Stimulated activated CD4-positive, alpha-beta T cell treated with anti-CD3 and anti-CD28 coated beads, Interleukin-1b, Interleukin-23, amount 100 ng/mL, for 24 hours (primary cell): Measurements from ENCODE around the gene STAM2.
"Not testable (repeated sequence)": the region's sequence is repeated elsewhere in the genome, so short reads cannot be mapped to it uniquely, and the experiment has no call there.

ENCODE experiments used
- DNase-seq, 4 experiments: peaks; one replicate each; pipeline ENCODE4 v3.0.0-alpha.2; 2020; ENCODE audit warnings: low read depth in 4 of 4, low spot score in 1 of 4

STAM2 gene

DNA sequence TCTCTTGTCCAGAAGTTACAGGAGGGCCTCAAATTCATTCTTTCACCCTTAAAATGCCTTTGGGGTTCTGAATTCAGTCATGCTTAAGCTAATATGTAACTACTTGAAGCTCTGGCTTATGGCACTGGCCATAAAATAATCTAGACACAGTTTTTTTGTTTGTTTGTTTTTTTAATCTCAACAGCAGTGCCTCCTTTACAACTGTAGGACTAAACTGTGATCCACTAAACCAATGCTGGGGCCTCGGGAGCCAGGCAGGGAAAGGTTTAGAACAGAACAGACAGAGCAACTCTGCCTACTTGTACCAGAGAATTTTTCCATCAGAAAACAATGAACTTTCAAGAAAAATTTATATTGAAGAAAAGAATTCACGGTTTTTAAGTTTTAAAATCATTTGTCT, 1.7 kb downstream of the STAM2 start:
- no peak for DNase-seq

DNA sequence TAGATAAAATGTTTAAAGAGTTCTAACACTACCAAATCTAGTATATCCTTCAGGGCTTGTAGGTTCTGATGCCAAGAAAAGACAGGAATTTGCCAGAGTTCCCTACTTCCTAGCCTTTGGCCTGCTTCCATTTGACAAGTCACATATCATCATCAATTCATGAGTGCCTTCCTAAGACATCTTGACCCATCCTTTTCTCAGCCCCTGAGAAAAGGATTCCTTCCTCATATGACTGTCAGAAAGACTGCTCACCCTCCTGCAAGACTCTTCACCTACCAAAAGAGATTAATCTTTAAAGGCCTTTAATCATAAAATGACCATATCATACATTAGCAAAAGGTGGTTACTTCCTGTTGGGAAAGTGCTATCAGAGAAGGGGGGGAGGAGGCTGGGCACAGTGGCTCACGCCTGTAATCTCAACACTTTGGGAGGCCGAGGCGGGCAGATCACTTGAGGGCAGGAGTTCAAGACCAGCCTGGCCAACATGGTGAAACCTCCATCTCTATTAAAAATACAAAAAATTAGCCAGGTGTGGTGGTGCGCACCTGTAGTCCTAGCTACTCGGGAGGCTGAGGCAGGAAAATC, 3.3 kb downstream of the STAM2 start:
- DNase-seq, result not testable (repeated sequence)

DNA sequence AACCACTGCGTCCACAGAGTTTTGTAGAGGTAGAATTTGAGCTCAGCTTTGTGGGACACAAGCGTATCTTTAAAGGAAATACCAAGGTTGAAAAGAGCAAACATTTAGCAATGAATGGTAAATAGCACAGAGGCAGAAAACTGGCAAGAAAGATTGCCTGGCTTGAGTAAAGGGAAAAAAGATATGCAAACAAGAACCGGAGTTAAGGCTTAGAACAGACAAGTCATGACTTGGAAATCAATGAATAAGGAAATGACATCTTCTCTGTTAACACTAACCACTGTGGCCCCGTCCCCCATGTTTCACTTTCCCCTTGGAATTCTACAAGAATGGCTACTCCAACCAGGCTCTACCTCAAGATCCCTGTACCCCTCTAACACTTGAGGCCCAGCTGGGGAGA, 3.8 kb downstream of the STAM2 start:
- no peak for DNase-seq

DNA sequence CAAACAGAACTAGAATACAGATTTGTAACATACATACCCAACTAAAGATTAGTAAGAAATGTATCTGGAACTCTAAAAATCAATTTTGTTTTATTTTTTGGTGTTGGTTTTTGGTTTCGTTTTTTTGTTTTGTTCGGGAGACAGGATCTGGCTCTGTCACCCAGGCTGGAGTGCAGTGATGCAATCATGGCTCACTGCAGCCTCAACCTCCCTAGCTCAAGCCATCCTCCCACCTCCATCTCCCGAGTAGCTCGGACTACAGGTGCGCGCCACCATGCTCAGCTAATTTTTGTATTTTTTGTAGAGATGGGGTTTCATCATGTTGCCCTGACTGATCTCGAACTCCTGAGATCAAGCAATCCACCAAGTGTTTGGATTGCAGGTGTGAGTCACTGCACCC, 6.4 kb downstream of the STAM2 start:
- not testable (repeated sequence) for DNase-seq

DNA sequence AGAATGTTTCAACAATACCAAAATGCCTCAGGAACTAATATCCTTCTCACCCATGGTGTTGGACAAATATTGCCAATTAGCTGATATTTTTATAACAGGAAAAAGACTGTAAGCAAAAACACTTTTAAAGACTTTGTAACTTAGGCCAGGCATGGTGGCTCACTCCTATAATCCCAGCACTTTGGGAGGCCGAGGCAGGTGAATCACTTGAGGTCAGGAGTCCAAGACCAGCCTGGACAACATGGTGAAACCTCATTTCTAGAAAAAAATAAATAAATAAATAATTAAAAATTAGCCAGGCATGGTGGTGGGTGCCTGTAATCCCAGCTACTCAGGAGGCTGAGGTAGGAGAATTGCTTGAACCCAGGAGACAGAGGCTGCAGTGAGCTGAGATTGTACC, 8.1 kb downstream of the STAM2 start:
- DNase-seq, result not testable (repeated sequence)

DNA sequence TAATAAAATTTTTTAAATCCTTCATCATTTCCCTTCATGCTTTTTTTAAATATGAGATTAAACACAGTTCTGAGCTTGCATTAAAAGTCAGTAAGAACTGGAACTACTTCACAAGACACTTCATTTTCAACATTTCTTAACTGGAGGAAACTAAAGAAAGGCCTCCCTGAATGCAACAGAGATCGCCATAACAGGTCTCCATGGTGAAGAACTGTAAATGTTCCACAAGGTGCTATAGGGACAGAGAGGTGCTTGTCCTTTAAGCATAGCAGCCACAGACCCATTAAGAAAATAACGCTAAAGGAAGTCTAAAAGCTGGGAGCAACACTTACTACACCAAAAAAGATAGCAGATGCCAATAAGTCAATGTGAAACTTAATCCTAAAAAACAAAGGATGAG, 8.5 kb downstream of the STAM2 start:
- DNase-seq, result no peak

DNA sequence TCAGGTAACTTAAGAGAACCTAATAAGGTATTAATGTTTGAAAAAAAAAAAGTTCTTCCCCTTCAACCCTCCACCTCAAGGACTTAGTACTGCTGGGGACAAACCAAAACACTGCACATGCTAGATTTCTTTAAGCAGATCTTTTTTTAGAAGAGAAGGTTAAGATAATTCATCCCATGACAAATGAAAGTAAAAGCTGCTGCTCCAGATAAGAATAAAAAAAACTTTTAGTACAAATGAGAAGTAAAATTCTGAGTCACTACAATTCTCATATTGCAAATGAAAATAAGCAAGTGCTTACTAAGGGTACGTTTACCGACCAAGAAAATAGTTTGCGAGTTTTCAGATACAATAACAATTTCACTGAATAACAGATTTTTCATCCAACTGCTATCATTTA, 8.9 kb downstream of the STAM2 start:
- DNase-seq, result no peak

DNA sequence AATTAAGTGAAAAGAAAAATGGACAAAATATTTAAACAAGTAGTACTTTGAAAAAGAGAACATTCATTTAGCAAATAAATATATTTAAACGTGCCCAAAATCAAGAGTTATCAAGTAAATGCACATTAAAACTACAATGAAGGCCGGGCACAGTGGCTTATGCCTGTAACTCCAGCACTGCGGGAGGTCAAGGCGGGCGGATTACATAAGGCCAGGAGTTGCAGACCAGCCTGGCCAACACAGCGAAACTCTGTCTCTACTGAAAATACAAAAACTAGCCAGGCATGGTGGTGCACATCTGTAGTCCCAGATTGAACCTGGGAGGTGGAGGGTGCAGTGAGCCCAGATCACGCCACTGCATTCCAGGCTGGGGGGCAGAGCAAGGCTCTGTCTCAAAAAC, 9.8 kb downstream of the STAM2 start:
- DNase-seq, result no peak

DNA sequence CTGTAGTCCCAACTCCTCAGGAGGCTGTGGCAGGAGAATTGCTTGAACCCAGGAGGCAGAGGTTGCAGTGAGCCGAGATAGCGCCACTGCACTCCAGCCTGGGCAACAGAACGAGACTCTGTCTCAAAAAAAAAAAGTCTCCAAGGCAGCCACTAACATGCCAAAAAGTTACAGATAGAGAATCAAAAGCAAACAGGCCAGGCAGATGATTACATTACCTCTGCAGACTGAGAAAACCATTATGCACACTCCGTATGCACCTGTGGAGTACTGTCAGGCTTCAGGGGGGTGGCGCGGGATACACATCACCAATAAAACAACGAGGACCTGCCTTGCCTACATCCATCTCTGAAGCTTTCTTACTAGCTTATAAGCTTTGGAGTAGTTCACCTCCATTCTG, 10.3 kb downstream of the STAM2 start:
- DNase-seq, result no peak

DNA sequence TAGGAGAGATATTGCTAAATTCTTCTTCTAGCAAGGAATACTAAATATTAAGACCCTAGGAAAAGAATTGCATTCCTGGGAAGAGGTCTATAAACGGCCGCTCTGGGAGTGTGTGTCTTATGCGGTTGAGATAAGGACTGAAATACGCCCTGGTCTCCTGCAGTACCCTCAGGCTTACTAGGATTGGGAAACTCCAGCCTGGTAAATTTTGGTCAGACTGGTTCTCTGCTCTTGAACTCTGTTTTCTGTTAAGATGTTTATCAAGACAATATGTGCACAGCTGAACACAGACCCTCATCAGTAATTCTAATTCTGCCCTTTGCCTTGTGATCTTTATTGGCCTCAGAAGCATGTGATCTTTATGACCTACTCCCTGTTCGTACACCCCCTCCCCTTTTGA, 11.9 kb downstream of the STAM2 start:
- DNase-seq, result not testable (repeated sequence)

DNA sequence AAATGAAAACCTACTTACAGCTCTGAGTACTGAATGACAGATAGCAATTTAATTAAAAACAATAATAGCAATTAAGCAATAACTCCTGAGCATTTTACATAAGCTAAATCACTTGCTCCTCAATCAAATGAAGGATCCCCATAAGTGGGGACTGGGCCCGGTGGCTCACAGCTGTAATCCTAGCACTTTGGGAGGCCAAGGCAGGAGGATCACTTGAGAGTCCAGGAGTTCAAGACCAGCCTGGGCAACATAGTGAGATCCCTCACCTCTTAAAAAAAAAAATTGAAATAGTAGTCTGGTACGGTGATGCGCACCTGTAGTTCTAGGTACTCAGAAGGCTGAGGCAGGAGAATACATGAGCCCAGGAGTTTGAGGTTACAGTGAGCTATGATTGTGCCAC, 13.4 kb downstream of the STAM2 start:
- DNase-seq, result no peak

DNA sequence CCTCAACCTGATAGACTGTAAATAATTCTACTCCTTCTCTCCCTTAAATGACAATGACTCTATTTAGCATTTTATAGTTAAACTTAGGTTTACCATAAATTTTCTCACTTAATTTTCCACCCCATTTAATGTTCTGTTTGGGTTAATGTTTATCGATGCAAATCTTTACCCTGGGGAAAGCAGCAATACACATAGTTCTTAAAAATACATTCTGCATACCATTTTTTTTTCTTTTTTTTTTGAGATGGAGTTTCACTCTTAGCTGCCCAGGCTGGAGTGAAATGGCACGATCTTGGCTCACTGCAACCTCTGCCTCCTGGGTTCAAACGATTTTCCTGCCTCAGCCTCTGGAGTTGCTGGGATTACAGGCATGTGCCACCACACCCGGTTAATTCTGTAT, 14.0 kb downstream of the STAM2 start:
- DNase-seq, result no peak

DNA sequence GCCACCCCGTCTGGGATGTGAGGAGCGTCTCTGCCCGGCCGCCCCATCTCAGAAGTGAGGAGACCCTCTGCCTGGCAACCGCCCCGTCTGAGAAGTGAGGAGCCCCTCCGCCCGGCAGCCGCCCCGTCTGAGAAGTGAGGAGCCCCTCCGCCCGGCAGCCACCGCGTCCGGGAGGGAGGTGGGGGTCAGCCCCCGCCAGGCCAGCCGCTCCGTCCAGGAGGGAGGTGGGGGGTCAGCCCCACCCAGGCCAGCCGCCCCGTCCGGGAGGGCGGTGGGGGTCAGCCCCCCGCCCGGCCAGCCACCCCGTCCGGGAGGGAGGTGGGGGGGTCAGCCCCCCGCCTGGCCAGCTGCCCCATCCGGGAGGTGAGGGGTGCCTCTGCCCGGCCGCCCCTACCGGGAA, 15.2 kb downstream of the STAM2 start:
- not testable (repeated sequence) for DNase-seq

DNA sequence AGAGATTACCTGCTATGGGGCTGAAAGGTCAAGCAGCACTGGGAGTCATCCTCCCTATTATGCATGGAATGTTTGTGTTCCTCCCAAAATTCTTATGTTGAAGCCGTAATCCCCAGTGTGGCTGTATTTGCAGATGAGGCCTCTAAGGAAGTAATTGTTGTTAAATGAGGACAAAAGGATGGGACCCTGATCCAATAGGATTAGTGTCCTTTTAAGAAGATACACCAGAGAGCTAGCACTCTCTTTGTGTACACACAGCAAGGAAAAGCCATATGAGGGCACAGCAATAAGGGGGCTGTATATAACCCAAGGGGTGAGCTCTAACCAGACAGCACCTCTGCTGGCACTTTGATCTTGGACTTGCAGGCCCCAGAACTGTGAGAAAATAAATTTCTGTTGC, 18.3 kb downstream of the STAM2 start:
- DNase-seq, result no peak

DNA sequence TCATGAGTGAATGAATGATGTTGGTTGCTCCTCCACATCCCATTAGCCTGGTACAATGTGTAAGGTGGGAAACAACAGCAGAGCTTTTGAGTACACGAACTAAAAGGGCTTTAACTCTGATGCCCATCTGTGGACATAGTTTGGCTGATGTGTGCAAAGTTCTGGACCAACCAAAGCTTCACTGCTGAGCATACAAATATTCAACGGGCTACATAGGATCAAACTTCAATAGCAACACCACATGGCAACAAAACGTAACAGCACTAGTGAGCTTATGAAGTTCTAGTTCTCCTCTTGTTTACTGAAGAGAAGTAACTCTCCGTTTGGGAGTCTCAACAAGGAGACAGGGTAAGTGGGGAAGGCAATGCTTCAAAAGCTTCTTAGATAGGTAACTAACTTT, 20.4 kb downstream of the STAM2 start:
- no peak for DNase-seq

DNA sequence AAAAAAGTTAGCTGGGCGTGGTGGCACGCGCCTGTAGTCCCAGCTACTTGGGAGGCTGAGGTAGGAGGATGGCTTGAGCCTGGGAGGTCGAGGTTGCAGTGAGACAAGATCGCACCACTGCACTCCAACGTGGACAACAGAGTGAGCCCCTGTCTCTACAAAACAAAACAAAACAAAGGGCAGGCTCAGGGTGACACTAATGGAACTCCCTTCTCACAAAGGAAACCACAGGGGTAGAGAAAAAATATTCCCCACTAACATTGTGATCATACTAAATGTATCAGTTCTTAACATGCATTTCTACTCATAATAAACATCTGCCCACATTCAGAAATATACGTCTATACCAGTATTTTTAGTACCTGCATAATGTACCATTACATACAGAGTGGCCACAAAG, 21.1 kb downstream of the STAM2 start:
- no peak for DNase-seq

DNA sequence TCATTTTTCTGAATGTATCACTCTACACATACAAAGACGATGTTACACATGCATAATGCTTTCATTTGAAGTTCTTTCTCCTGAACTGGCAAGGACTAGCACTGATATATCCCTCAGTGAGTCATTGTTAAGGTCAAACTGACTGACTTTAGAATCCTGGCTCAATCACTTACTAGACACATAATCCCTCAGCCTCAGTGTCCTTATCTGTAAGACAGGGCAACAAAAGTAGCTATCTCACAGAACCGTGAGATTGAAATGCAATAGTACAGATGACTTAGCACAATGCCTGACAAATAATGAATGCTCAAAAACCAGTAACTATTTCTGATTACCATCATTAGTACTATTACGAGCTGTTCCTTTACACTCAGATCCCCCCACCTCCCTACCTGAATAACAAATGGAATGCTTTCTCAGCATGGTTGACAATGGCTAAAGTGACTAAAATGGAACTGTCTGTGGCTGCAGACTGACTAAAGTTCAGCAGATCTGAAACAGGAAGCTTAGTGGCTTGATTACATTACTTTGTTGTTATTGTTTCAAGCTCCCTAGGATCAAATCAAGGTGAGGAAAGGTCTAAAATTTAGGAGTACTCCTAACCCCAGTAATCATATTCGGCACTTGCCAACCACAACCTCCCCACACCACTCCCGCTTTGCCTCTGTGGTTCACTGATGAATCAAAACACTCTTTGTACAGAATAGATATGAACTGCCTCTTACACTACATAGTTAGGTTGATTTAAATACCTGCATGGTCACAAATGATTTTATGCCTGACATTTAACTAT, 40.9 kb downstream of the STAM2 start:
- peak in 1 of 4 experiments; percentile 7 for DNase-seq

DNA sequence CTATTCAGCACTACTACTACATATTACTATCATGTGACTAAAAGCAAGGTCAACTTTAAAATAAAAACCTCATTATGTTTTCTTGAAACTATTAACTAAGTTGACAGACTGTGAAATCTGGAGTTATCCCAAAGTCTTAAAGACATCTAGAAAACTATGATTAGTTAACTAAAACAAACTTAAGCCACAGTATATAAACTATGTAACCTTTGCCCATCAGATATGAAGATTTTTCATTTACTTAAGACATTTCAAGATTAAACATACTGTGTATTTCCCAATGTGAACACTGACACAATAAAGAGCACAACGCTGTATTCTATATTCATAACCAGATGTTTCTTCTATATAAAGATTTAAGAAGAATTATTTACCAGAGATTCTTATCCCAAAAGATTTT, 43.3 kb downstream of the STAM2 start:
- DNase-seq, result no peak

DNA sequence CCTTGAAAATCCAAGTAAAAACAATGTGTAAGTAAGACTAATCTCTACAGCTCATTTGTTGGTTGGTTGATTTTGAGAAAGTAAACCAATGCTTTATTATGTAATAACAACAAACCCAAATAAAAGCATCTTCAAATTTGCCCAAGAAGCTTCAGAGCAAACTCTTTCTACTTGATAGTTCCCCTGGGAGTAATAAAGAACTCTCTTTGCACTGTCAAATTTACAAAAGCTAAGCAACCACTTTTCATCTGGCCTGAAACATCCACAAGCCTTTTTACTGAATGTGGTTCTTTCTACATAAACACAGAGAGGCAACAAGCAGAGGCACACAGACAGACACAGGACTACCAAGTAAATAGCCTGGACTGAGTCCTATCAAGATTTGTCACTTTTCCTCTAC, 47.9 kb downstream of the STAM2 start:
- DNase-seq, result no peak

DNA sequence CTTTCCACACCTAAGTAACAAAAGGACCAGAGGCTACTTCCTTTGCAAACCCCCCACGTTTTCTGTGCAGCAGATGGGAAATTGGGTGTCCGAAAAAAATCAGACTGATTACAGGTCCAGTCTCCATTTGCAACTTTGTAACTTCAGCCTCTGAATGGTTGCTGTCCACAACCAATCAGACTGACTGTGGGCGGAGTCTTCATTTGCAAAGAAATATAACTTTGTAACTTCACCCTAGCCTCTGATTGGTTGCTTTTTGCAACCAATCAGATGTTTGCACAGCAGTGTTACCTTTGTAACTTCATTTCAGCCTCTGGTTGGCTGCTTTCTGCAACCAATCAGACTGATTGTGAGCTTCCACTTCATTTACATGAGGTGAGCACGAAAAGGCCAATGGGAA, 48.9 kb downstream of the STAM2 start:
- DNase-seq, result no peak

DNA sequence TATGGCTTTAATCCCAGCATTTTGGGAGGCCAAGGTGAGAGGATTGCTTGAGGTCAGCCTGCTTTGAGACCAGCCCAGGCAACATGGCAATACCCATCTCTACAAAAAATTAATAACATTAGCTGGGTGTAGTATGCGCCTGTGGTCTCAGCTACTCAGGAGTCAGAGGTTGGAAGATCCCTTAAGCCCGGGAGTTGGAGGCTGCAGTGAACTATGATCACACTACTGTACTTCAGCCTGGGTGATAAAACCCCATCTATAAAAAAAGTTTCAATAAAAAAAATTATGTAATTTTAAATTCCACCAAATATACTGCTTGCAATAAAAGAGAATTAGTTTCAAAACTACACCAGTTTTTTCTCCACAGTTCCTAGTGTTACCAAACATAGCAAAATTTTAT, 53.4 kb downstream of the STAM2 start:
- DNase-seq, result no peak

DNA sequence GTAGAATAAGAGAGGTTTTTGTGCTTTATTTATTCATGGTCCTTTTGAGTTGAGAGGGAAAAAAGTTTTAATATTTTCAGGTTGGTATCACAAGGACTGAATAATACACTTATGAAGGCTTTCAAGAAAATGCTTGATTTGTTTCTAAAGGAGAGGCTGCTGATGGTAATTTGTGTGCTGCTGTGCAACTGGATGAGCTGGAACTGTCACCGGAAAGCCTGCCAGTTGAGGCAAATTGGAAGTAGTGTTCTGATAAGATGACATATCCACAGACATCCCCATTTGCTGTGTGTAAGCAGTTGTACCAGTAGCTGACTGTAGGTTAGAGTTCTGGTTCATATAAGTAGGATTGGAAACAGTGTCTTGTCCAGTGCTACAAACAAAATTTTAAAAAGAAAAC, 55.1 kb downstream of the STAM2 start:
- DNase-seq, result no peak

DNA sequence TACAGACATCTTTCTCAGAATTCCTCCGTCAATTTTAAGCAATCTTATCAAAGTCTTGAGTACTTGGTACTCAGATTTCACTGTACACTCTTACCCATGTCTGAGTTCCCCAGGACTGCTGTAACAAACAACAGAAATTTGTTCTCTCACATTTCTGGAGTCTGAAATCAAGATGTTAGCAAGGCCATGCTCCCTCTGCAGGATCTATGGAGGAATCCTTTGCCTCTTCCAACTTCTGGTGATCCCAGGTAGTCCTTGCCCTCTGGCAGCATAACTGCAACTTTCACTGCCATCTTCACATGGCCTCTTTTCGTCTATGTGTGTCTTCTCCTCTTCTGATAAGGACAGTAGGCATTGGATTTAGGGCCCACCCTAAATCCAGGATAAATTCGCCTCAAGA, 59.6 kb downstream of the STAM2 start:
- DNase-seq, result no peak
